ENCODE data around the gene BHLHE23.

Gene BHLHE23

DNA sequence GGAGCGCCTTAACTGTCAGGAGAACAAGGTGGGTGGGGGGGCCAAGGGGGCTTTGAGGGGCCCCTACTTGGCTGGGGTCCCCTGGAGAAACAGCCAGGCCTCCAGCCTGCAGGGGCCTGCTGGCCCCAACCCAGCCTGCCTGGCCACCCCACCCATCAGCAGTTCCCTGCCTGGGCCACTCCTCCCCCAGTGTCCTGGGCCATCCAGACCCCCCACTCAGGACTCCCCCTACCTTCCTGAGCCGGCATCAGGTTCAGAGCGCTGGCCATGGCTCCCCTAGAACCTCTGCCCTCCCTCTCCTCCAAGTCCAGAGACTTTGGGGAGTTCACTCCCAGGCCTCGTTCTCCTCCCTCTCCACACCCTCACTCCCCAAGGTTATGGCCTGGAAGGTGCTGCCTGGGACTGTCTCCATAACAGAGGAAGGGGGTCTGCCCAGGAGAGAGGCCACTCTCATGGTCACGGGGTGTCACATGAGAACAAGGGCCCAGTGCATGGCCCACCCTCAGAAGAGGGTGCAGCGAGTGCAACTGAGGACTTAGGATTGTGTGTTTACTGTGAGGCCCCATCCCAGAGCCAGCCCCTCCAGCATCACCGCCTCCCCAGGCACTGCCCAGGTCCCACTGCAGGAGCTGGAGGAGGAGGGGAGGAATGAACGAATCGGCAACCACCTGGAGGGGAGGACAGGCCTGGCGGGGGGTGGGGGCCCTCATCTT is 48.2 kb downstream of the BHLHE23 start:
- DNase-seq: no peak

DNA sequence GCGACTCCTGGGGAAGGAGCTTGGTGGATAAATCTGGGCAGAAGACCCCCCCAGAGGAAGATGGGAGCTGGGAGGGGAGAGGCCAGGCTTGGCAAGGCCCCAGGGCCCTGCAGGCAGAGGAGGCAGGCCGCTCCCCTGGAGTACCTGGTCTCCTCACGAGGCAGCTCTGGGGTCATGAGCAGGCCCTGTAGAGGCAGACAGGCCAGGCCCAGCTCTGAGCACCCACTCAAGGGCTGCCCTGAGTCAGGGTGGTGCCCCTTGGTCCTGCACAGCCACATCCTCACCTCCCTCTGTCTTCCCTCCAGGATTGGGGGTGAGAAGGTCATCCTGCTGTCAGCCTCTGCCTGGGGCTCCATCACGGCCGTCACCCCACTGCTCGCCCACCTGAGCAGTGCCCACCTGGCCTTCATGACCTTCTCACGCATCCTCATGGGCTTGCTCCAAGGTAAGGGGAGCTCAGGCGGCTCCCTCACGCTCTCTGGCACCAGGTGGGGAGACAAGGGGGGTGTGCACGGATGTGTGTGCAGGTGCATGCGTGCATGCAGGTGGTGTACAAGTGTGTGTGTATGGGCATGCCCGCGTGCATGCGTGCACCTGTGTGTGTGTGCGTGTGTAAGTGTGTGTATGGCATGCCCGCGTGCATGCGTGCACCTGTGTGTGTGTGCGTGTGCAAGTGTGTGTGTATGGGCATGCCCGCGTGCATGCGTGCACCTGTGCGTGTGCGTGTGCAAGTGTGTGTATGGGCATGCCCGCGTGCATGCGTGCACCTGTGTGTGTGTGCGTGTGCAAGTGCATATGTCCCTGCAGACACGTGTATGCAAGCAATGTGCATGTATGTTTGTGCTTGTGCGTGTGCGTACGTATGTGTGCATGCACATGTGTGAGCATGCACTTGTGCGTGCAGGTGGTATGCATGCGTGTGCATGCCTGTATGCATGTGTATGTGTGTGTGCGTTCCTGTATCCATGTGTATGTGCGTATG is 49.3 kb downstream of the BHLHE23 start:
- DNase-seq: no peak

DNA sequence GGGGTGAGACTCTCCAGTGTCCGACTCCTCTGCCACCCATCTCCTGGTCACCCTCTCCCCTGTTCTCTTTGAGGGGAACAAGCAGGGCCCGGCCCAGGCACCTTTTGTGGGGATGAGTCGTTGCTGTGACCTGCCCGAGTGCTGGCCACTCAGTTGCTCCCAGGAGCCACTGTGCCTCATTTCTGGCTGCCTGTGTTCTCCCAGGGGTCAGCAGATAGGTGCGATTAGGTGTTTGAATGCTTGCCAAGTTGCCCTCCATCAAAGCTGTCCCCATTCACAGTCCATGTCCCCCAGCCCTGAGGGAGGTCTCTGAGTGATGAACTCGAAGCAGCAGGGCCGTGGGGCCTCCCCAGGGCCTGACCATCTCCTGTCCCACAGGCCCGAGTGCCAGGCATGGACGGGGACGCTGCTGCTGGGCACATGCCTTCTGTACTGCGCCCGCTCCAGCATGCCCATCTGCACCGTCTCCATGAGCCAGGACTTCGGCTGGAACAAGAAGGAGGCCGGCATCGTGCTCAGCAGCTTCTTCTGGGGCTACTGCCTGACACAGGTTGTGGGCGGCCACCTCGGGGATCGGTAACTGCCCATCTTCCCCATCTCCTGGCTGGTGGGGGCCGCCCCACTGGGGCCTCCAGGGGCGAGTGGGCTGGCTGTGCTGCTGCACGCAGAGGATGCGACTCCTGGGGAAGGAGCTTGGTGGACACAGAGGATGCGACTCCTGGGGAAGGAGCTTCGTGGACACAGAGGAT is 50.2 kb downstream of the BHLHE23 start:
- DNase-seq: no peak
